GM18861 (cell line): ENCODE measurements around the gene TAF6.

Experiments used
- ATAC-seq: cut with Tn5 transposase; IDR thresholded peaks from one replicate; pipeline ENCODE4 v1.9.1; 2021; ENCODE audit not compliant: unreplicated experiment

The TAF6 gene

GRCh38 chr7:100119072-100119969 lies at the start of gene TAF6, which contains the start of gene CNPY4:
TAF6 (minus strand) TSS chr7:100119358; CDS start chr7:100114209, 5,149 bp downstream.
CNPY4 (plus strand) TSS chr7:100119634; CDS start chr7:100119745, 111 bp downstream.
- peak; percentile 58 for ATAC-seq

DNA sequence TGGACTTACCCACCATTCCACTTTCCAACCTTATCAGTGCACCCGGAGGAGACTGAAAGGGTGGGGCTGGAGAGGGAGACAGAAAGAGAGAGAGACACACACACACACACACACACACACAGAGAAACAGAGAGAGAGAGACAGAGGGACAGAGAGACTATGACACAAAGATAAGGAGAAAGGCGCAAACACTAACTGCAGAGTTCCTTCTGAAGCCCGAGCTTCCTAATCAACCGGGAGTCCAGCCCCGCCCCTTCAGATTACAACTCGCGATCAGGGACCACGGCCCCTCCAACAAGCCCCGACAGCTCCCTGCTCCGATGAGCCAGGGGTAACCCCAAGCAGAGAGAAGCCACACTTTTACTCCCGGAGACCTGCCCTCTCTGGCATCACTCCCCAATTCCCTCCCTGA lies 48.8 kb upstream of the TAF6 start:
- ATAC-seq, result no peak

GRCh38 chr7:100166970-100167911 lies 48.1 kb upstream of the TAF6 start:
- ATAC-seq, result no peak

DNA sequence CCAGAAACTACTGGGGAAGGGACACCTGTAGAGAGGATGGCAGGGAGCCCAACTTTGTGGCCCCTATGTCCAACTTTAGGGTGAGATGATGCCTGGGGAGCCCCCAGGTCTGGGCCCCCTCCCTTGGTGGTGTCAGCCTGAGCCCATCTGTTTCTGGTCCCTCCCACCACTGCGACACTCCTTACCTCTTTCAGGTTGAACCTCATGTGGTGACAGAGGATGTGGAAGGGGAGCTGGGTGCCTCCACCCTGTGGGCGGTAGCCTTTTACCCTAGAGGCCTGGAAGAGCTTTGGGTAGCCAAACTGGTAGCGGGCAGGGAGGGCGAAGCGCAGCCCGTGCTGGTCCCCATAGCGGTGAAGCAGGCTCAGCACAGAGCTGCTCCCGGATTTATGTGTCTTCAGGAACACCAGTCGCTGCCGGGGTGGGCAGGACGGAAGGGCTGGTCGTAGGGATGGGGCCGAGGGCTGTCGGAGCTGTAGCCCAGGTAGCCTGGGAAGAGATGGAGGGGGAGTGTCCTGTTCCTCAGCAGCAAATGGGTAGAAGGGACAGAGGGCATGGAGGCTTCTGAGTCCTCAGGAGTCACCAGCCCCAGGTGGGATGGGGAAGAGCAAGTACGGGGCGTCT lies 47.3 kb upstream of the TAF6 start:
- no peak for ATAC-seq

DNA sequence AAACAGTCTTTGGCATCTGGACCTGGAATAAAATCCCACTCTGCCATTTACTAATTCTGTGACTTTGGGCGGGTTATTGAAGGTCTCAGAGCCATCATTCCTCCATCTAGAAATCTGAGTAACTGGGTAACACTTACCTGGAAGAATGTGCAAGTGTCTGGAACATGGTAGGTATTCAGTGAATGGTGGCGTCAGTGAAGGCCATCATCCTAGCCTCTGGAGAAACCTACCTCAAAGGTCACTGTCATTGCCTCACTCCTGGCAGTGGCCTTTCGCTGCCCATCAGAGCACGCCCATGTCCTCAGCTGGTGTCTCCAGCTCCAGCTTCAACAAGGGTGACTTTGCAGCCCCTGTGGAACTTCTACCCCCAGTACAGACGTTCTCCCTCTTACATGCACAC lies 44.7 kb upstream of the TAF6 start:
- no peak for ATAC-seq

- ATAC-seq, result no peak
These were observed 43.9 kb upstream of the TAF6 start for GRCh38 chr7:100163006-100163531.

GRCh38 chr7:100160067-100160466 lies 40.9 kb upstream of the TAF6 start:
- ATAC-seq, result no peak

DNA sequence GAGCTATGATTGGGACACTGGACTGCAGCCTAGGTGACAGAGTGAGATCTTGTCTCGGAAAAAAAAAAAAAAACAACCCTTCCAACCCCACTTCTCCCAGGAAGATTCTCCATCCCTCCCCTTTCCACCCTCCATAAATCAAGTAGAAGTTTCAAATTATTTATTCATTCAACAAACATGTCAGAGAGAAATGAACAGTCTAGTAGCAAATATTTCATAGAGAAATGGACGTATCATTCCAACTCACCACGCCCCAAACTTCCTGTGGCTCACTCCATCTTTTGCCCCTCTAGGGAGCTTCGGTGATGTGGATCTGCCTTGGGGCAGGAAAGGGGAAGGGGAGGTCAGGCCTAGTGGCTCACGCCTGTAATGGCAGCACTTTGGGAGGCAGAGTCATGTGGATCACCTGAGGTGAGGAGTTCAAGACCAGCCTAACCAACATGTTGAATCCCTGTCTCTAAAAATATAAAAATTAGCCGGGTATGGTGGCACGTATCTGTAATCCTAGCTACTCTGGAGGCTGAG lies 40.0 kb upstream of the TAF6 start:
- no peak for ATAC-seq

DNA sequence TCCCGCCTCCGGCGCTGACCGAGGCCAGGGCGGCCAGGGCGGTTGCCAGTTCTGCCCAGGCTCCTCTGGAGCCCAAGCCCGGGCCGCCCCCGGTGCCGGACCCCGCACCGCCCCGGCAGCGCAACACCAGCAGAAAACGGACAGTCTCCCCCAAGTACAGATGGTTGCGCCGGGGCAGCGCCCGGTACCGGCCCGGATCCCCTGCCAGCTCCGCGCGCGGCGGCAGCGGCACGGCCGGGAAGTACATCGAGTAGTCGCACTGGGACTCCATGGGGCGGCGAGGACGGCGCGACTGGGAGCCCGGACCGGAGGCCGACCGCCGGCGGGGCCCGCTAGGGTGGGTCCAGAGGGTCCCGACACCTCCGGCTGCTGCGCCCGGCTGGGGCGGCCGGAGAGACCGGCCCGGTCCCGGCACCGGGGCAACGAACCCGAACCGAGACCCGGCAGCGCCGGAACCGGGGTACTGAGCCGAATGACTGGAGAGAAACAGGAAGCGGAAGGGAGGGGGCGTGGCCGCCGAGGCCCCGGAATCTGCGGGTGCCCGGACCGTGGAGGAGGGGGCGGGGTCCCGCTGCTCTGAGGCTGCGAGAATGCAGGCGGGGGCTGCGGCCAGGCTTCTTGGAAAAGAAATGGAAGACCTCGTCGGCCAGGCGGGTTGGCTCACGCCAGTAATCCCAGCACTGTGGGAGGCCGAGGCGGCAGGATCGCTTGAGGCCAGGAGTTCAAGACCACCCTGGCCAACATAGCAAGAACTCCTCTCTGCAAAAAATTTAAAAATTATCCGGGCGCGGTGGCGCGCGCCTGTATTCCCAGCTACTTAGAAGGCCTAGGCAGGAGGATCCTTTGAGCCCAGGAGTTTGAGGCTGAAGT lies 39.3 kb upstream of the TAF6 start, which contains the start of gene TRAPPC14:
TRAPPC14 (minus strand) TSS at position 495 of the 870 bp plus-strand sequence; CDS start at position 271, 224 bp downstream.
- ATAC-seq, result peak; percentile 65

- no peak for ATAC-seq
These were observed 38.4 kb upstream of the TAF6 start for GRCh38 chr7:100157334-100158228.

GRCh38 chr7:100157069-100157333 lies 37.8 kb upstream of the TAF6 start:
- no peak for ATAC-seq

DNA sequence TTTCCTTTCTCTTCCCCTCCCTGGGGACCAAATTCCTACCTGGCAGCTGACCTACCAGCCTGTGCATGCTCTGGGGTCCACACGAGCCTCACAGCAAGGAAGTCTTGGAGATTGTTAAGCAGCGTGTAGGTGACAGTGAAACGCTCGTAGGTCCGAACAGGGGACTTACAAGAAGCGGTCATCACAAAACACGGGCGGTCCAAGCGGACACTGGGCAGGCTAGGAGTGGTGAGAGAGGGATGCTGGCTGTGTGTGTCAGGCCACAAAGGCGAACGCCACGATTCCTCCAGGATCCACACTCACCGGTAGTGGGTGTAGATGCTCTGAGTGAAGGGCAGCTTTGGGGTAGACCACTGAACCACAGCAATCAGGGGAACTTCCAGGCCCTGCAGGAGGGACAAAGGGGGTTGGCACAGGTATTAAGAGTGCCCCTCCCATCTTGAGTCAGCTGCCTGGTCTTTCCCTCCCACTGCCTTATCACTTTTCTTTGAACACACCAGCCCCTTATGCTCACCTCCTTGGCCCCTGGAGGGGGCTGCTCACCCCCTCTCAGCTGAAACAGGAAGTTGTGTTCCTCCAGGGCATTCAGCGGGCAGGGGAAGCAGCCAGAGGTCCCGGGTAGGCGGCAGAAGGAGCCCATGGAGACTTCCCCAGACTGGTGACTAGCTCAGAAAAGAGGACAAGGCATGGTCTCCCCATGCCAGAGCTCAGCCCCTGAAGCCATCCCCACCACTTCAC lies 37.3 kb upstream of the TAF6 start:
- ATAC-seq, result no peak

GRCh38 chr7:100155553-100156317 lies 36.6 kb upstream of the TAF6 start:
- no peak for ATAC-seq

DNA sequence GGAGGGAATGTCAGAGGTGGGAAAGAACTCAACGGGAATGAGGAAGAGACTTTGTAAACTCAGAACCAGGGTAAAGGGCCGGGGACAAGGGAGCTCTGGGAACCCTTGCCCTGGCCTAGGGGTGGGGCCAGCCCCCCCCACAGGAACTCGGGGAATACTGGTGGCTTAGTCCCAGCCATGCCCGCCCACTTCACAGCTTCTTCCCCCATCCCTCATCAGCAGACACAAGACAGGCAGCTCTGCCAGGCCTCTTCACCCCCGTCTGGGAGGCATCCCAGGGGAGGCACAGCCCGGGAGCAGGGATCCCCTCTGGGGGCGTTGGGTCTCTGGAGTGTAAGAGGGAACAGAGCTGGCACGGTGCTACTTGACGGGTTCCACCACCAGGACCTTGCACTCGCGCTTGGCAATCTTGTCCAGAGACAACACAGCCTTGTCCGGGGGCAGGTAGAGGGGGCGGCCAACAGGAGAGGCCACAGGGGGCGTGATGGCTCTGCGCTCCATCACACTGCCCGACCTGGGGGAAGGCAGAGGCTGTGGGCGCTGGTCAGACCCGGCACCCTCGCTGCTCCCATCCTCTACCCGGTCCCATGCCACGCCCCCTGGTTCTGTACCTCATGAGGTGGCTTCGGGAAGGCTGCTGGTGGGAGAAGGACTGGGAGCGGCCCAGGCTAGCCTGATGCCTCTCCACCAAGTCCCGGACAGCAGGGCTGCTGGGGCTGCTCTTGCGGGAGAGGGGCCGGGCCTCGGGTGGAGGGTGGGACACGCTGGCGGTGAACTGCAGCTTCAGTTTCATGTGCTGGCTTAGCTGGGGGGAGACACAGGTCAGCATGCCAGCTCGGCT lies 35.7 kb upstream of the TAF6 start:
- ATAC-seq, result no peak

DNA sequence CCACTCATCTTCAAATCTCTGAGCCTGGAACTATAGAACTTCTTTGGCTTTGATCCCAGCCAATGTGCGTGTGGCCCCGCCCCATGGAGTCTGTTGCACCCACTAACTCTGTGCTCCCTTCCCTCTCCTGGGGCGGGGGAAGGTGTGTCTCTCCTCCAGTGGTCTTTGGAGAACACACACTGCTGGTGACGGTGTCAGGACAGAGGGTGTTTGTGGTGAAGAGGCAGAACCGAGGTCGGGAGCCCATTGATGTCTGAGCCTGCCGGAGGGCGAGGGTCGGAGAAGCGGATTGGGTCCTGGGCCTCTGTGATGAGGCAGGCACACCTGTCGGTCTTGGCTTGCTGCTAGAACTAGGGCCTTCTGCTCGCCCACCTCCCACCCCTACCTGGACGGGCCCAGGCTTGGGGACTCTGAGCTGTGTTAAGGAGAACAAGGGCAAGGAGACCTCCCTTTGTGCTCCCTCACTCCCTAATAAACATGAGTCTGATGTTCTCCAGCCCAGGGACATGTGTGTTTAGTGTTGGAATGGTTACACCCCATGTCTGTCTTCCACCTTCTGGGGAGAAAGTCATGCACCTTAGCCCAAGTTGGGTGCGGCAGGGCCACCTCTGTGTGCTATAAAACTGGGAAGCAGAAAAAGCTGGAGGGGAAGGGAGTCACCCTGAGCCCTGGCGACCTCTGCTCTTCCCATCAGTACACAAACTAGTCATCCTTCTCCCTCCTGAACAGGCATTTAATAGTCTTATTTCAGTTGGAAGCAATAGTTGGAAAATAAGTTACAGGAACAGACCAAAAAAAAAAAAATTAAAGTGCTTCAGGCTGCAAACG lies 34.8 kb upstream of the TAF6 start:
- ATAC-seq, result no peak
